Colonic mucosa (tissue), 4 donors: ENCODE measurements around the gene DARS1. TPM values are rescaled to one million over a fixed set of nuclear protein-coding genes. Genes with fewer than 3 reads are reported as not detected.

Source experiments
- DNase-seq: peaks from one replicate; pipeline ENCODE4 v3.0.0-alpha.2; 2020
- H3K27ac ChIP-seq: fragments of 200-600 bp; one replicate; pipeline ENCODE4 v1.8.0; 2021
- H3K27me3 ChIP-seq: fragments of 200-600 bp; one replicate; pipeline ENCODE4 v1.8.0; 2021
- H3K36me3 ChIP-seq: fragments of 200-600 bp; one replicate; pipeline ENCODE4 v1.8.0; 2021
- H3K4me1 ChIP-seq: fragments of 200-600 bp; one replicate; pipeline ENCODE4 v1.8.0; 2021; ENCODE audit warnings: mild to moderate bottlenecking
- H3K4me3 ChIP-seq: fragments of 200-600 bp; one replicate; pipeline ENCODE4 v1.8.0; 2021
- H3K9ac ChIP-seq, 2 donors: one replicate each; pipeline ENCODE4 v1.7.0; 2013; ENCODE audit warnings: control low read depth in 2 of 2, low read depth in 2 of 2, low read length in 2 of 2
- H3K9me3 ChIP-seq: fragments of 200-600 bp; one replicate; pipeline ENCODE4 v1.8.0; 2021
- intact Hi-C: fragments of 100-400 bp; cut with DNase I; formaldehyde crosslinking; loops from one replicate; pipeline ENCODE4 v1.14.1; 2022
- total RNA-seq, 2 donors: library from RNA; stranded (reverse); fragmentation: NEBNext Ultra II Directional in 1 of 2; extraction: Animal tissue kit (Norgen Biotek cat#: 25700) in 1 of 2; gene quantifications; one replicate each; pipeline ENCODE4 v1.2.1, GENCODE V29; 2021
- TF ChIP-seq, protein P1 (sequence below): fragments of 200-600 bp; IDR thresholded peaks from one replicate; pipeline ENCODE4 v1.8.0; 2022; ENCODE audit warnings: antibody characterized with exemption, mild to moderate bottlenecking
- donor health status: healthy.
- donor health status: DM: no; HTN: no; CAD: no.
- donor health status: DM: no; HTN: no; CAD: no.

DARS1 gene
- total RNA-seq, 2 donors from 2014 or later: 52.4 to 80.7 TPM

DNA sequence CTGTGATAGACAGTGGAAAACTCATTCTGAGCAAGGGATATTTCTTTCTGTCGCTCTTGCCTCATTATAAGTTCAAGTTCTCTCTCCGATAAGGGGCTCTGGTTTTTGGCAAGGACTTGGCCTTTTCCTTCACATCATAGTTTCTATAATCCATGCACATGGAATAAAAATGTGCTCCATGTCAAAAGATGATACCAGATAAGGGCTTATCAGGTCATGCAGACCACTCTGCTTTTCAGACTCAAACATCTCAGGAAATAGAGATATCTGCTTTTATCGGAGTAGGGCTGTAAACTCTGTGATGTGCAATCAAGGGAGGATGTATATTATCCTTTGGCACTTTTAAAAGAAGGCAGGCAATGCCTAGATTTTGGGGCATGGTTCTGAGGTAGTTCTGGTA, 45.0 kb upstream of the DARS1 start:
- Histone ChIP-seq H3K9ac (no peak overlapping the region), H3K4me3 (no peak overlapping the region), H3K36me3 (no peaks in the 10 kb centered on the region), H3K4me1 (no peaks in the 10 kb centered on the region), H3K9me3 (no peaks in the 10 kb centered on the region), H3K27me3 (no peaks in the 10 kb centered on the region), H3K27ac (no peak overlapping the region)
- TF ChIP-seq, protein P1, sequence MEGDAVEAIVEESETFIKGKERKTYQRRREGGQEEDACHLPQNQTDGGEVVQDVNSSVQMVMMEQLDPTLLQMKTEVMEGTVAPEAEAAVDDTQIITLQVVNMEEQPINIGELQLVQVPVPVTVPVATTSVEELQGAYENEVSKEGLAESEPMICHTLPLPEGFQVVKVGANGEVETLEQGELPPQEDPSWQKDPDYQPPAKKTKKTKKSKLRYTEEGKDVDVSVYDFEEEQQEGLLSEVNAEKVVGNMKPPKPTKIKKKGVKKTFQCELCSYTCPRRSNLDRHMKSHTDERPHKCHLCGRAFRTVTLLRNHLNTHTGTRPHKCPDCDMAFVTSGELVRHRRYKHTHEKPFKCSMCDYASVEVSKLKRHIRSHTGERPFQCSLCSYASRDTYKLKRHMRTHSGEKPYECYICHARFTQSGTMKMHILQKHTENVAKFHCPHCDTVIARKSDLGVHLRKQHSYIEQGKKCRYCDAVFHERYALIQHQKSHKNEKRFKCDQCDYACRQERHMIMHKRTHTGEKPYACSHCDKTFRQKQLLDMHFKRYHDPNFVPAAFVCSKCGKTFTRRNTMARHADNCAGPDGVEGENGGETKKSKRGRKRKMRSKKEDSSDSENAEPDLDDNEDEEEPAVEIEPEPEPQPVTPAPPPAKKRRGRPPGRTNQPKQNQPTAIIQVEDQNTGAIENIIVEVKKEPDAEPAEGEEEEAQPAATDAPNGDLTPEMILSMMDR: no peak
- no peak for DNase-seq
- intact Hi-C loops: no loop called here

DNA sequence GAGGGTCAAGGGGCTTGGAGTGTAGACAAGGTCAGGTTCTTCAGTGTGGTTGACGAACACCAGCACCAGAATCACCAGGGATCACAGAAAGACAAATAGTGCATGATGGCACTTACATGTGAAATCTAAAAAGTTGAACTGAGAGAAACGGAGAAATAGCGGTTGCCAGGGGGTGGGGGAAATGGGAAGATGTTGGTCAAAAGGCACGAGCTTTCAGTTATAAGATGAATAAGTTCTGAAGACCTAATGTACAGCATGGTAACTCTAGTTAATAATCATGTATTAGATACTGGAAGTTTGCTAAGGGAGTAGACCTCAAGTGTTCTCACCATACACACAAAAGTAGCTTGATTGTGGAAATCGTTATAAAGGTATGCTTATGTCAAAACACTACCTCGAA, 43.7 kb upstream of the DARS1 start:
- no peak for DNase-seq
- H3K9ac ChIP-seq: no peak overlapping the region
- H3K4me3 ChIP-seq: no peak overlapping the region
- H3K4me1 ChIP-seq: no peaks in the 10 kb centered on the region
- H3K27ac ChIP-seq: no peak overlapping the region
- no peaks in the 10 kb centered on the region for H3K36me3 ChIP-seq
- no peaks in the 10 kb centered on the region for H3K9me3 ChIP-seq
- TF ChIP-seq, protein P1: no peak
- no peaks in the 10 kb centered on the region for H3K27me3 ChIP-seq
- intact Hi-C loops: no loop called here

DNA sequence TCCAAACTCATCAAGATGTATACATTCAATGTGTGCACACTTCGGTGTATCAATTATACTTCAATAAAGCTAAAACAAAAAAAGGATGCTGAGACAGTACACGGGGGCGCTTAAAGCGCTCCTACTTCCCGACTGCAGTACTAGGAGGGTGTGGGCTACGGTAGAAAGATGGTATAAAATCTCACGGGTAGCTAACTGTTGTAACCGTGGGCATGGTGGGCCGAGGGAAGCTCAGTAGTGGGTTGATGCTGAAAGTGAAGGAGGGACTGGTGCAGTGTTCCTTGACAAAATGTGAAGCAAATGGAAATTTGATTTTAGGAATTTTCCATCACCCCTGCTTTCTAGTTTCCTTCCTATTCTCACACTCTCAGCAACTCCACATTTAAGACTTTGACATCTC, 42.6 kb upstream of the DARS1 start:
- Histone ChIP-seq H3K9ac (no peak overlapping the region), H3K4me3 (no peak overlapping the region), H3K27ac (no peak overlapping the region), H3K4me1 (no peaks in the 10 kb centered on the region), H3K27me3 (no peaks in the 10 kb centered on the region), H3K9me3 (no peaks in the 10 kb centered on the region), H3K36me3 (no peaks in the 10 kb centered on the region)
- TF ChIP-seq, protein P1: no peak
- DNase-seq: no peak
- intact Hi-C loops: no loop called here

DNA sequence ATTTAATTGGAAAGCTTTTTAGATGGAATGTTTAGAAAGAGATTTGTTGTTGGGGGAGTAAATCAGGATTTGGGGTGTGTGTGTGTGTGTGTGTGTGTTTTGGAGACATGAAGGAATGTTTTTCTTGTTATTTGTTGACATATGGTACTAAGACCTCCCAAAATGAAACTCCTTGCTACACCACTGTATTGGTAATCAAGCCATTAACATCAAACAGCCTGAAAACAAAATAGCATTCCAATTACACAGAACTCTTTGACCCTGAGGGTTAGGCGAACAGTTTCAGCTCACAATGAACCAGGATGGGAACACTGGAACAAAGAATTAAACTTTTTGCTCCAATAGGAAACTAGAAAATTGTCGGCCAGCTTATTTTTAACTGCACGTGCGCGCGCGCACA, 41.7 kb upstream of the DARS1 start:
- TF ChIP-seq, protein P1: no peak
- Histone ChIP-seq H3K4me1 (no peaks in the 10 kb centered on the region), H3K4me3 (no peak overlapping the region), H3K9ac (no peak overlapping the region), H3K36me3 (no peaks in the 10 kb centered on the region), H3K27me3 (no peaks in the 10 kb centered on the region), H3K9me3 (no peaks in the 10 kb centered on the region), H3K27ac (no peak overlapping the region)
- intact Hi-C loops: no loop called here
- no peak for DNase-seq

DNA sequence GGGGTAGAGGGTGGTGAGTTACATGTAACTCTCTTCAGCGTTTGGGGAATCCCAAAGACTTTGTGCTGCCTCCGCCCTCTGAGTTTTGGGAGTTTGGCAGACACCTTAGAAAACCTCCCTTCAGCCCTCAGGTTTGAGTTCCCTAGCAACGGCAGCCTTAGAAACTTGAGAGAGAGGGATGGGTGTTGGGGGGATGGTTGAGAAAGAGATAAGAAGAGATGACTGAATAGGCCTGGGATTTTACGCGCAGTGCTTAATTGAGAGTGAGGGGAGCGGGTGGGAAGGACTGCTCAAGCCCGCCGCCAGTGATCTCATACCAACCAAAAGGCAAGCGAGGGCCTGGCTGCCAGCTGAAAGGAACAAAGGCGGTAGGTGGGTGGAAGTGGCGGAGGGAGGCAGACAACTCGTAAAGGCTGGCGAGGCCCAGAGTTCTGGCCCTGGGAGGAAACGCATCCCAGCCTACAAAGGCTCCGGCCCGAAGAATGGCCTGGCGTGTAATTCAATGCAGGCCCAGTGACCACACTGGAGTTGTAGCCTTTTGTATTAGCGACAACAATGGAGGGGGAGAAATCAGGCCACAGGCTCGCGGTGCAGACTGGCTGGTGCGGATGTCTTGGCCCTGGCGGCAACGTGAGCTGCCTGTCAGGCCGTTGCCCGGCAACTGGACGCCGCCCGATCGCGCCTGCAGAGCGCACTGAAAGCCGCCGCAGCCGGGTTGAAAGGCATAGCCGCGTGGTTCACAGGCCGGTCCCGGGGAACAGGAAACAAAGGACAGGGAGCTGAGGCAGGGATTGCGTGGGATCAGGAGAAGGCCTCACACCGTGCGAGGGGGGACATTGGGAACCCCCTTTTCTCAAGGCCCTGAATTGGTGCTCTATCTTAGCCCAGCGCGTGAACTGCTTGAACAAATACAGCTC, 39.9 kb upstream of the DARS1 start:
- no peaks in the 10 kb centered on the region for H3K4me1 ChIP-seq
- no peaks in the 10 kb centered on the region for H3K27me3 ChIP-seq
- TF ChIP-seq, protein P1: no peak
- H3K9me3 ChIP-seq: no peaks in the 10 kb centered on the region
- H3K36me3 ChIP-seq: no peaks in the 10 kb centered on the region
- DNase-seq: peak; percentile 65
- H3K27ac ChIP-seq: no peak overlapping the region
- no peak overlapping the region for H3K9ac ChIP-seq
- H3K4me3 ChIP-seq: no peak overlapping the region
- intact Hi-C loops: no loop called here
